ENCODE measurements around the gene FBXO3.

FBXO3 gene

GRCh38 chr11:33770236-33770635 lies 4.1 kb downstream of the FBXO3 start:
- TF ChIP-seq, protein P1, sequence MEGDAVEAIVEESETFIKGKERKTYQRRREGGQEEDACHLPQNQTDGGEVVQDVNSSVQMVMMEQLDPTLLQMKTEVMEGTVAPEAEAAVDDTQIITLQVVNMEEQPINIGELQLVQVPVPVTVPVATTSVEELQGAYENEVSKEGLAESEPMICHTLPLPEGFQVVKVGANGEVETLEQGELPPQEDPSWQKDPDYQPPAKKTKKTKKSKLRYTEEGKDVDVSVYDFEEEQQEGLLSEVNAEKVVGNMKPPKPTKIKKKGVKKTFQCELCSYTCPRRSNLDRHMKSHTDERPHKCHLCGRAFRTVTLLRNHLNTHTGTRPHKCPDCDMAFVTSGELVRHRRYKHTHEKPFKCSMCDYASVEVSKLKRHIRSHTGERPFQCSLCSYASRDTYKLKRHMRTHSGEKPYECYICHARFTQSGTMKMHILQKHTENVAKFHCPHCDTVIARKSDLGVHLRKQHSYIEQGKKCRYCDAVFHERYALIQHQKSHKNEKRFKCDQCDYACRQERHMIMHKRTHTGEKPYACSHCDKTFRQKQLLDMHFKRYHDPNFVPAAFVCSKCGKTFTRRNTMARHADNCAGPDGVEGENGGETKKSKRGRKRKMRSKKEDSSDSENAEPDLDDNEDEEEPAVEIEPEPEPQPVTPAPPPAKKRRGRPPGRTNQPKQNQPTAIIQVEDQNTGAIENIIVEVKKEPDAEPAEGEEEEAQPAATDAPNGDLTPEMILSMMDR (IDR thresholded peaks at IDR 0.05; ENCODE audit: low read depth, low read length) = no peak
- no peak for DNase-seq
- H3K36me3 ChIP-seq = peaks cover 24% of the 10 kb centered on the region
- H3K9me3 ChIP-seq (ENCODE audit: severe bottlenecking) = no peaks in the 10 kb centered on the region
- H3K27me3 ChIP-seq (ENCODE audit: insufficient read depth, low read depth, severe bottlenecking) = no peaks in the 10 kb centered on the region
- no peak overlapping the region for H3K27ac ChIP-seq
- H3K4me3 ChIP-seq (ENCODE audit: low read depth, low read length) = no peak overlapping the region

GRCh38 chr11:33769542-33769941 lies 4.8 kb downstream of the FBXO3 start:
- Histone ChIP-seq H3K27ac (no peak overlapping the region), H3K36me3 (peaks cover 29% of the 10 kb centered on the region), H3K9me3 (ENCODE audit: severe bottlenecking) (no peaks in the 10 kb centered on the region), H3K4me3 (ENCODE audit: low read depth, low read length) (no peak overlapping the region), H3K27me3 (ENCODE audit: insufficient read depth, low read depth, severe bottlenecking) (no peaks in the 10 kb centered on the region)
- TF ChIP-seq, protein P1 (IDR thresholded peaks at IDR 0.05; ENCODE audit: low read depth, low read length) = no peak
- DNase-seq = no peak

DNA sequence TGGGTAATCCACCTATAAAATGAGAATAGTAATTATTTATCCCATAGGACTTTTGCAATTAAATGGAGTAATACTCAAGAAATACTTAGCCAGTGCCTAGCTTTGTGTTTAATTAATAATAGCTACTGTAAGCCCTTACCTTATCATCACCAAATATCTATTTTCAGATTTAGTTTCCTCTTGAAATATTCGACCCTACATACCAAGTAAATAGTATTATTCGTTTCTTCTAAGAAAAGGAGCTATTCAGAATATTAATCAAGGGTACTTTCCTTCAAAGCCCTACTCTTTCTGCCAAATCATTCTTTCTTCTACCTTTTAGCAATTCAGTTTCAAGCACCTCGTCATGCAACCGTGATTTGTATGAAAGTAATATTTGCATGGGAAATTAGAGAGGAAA lies 6.7 kb downstream of the FBXO3 start:
- Histone ChIP-seq H3K9me3 (ENCODE audit: severe bottlenecking) (no peaks in the 10 kb centered on the region), H3K27ac (no peak overlapping the region), H3K36me3 (peaks cover 41% of the 10 kb centered on the region), H3K27me3 (ENCODE audit: insufficient read depth, low read depth, severe bottlenecking) (no peaks in the 10 kb centered on the region), H3K4me3 (ENCODE audit: low read depth, low read length) (no peak overlapping the region)
- DNase-seq = no peak
- TF ChIP-seq, protein P1 (IDR thresholded peaks at IDR 0.05; ENCODE audit: low read depth, low read length) = no peak

GRCh38 chr11:33766085-33766484 lies 8.2 kb downstream of the FBXO3 start:
- TF ChIP-seq, protein P1 (IDR thresholded peaks at IDR 0.05; ENCODE audit: low read depth, low read length) = no peak
- H3K9me3 ChIP-seq (ENCODE audit: severe bottlenecking) = no peaks in the 10 kb centered on the region
- H3K36me3 ChIP-seq = peaks cover 41% of the 10 kb centered on the region
- H3K27ac ChIP-seq = no peak overlapping the region
- no peak overlapping the region for H3K4me3 ChIP-seq (ENCODE audit: low read depth, low read length)
- H3K27me3 ChIP-seq (ENCODE audit: insufficient read depth, low read depth, severe bottlenecking) = no peaks in the 10 kb centered on the region
- no peak for DNase-seq

GRCh38 chr11:33761471-33761870 lies 12.8 kb downstream of the FBXO3 start:
- TF ChIP-seq, protein P1 (IDR thresholded peaks at IDR 0.05; ENCODE audit: low read depth, low read length) = no peak
- no peaks in the 10 kb centered on the region for H3K27me3 ChIP-seq (ENCODE audit: insufficient read depth, low read depth, severe bottlenecking)
- peaks cover 40% of the 10 kb centered on the region for H3K36me3 ChIP-seq
- no peak for DNase-seq
- no peak overlapping the region for H3K4me3 ChIP-seq (ENCODE audit: low read depth, low read length)
- no peaks in the 10 kb centered on the region for H3K9me3 ChIP-seq (ENCODE audit: severe bottlenecking)
- H3K27ac ChIP-seq = no peak overlapping the region

DNA sequence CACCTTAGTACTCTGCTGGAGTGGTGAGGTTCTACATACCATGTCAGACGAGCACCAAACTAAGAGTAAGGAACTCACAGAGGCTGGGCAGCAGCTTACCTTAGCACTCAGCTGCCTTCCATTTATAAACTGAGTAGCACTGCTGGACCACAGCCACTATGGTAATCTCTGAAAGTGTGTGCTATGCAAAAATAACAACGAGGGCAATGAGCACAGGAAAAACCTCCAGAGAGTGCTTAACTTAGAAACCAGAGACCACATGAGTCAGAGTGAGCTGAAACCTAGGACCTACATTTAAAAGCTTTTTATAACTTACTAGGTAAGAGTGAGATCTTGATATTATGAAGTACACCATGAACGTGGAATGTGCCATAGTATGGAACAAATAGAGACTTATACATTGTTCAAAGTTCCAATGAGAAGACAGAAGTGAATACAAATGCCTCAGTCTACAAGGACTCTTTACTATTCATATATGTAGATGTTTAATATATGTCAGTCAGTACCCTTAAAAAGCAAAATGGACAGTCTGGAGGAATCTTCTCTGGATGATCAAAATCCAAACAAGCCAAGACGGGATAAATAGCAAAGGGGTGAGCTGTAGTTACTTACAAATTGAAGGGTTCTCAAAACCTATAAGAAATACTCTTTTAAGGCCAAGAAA lies 20.9 kb downstream of the FBXO3 start:
- Histone ChIP-seq H3K9me3 (ENCODE audit: severe bottlenecking) (no peaks in the 10 kb centered on the region), H3K27ac (no peak overlapping the region), H3K36me3 (peaks cover 50% of the 10 kb centered on the region), H3K4me3 (ENCODE audit: low read depth, low read length) (no peak overlapping the region), H3K27me3 (ENCODE audit: insufficient read depth, low read depth, severe bottlenecking) (no peaks in the 10 kb centered on the region)
- DNase-seq = no peak
- TF ChIP-seq, protein P1 (IDR thresholded peaks at IDR 0.05; ENCODE audit: low read depth, low read length) = no peak
